Thoracic aorta (tissue), 2 donors: Measurements from ENCODE around the gene KIAA1586. TPM values are rescaled to one million over a fixed set of nuclear protein-coding genes. Genes with fewer than 3 reads are reported as not detected.

Experiments used
- ATAC-seq: fragments of 150-250 bp; one replicate; pipeline ENCODE4 v1.8.0; 2017; ENCODE audit warnings: low read depth; ENCODE audit not compliant: insufficient number of reproducible peaks, low FRiP score
- DNase-seq: peaks from one replicate; pipeline ENCODE4 v3.0.0-alpha.2; 2020; ENCODE audit warnings: low spot score
- H3K27ac ChIP-seq, 2 donors: fragments of 200-600 bp; sonication (generic); 1 replicate in 1 of 2; 2 replicates in 1 of 2; pipeline ENCODE4 v1.5.1; 2016; ENCODE audit warnings: mild to moderate bottlenecking in 2 of 2, moderate library complexity in 2 of 2
- H3K27me3 ChIP-seq: fragments of 200-600 bp; sonication (generic); replicated peaks from 2 replicates; pipeline ENCODE4 v1.6.0; 2016; ENCODE audit warnings: mild to moderate bottlenecking; ENCODE audit not compliant: insufficient read depth
- H3K36me3 ChIP-seq: fragments of 200-600 bp; sonication (generic); one replicate; pipeline ENCODE4 v1.5.1; 2016
- H3K4me1 ChIP-seq, 2 donors: fragments of 200-600 bp; sonication (generic); 1 replicate in 1 of 2; 2 replicates in 1 of 2; pipeline versions ENCODE4 v1.5.1 to v1.6.0; 2016; ENCODE audit warnings: low read depth in 2 of 2, mild to moderate bottlenecking in 1 of 2; ENCODE audit not compliant: control insufficient read depth in 1 of 2
- H3K4me3 ChIP-seq: fragments of 200-600 bp; sonication (generic); 2 replicates; pipeline ENCODE4 v1.5.1; 2016; ENCODE audit warnings: mild to moderate bottlenecking
- H3K9me3 ChIP-seq: fragments of 200-600 bp; sonication (generic); 2 replicates; pipeline ENCODE4 v1.5.1; 2016
- CTCF ChIP-seq: fragments of 200-600 bp; sonication (generic); IDR thresholded peaks from one replicate; pipeline ENCODE4 v1.5.1; 2019; ENCODE audit warnings: antibody characterized with exemption
- total RNA-seq, 2 donors: library from RNA; depleted of rRNA; stranded (reverse); fragments of >200 nt; gene quantifications; one replicate each; pipeline versions ENCODE4 v1.1.0 to v1.2.3, GENCODE V29; 2016

The KIAA1586 gene
- total RNA-seq, 2 donors from 2014 or later = 2.8 to 11.2 TPM

DNA sequence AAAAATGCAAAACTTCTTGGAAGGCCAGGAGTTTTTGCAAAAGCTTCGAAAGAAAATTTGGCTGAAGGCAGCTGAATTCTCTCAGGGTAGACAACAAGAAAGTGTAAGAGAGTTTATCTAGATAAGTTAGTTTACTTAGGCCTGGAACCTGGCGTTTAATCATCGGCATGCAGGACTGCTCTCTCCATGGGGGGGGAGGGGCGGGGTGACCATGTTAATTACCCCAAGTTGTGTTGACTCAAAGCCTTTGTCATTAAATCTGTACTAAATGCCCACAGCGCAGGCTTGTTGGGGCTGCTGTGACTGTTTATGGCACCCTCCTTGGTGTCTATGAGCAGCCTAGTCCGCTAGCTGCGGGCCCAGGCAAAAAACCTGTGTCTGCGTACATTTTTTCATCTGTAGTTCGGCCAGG, 23.4 kb downstream of the KIAA1586 start:
- no peak overlapping the region for H3K4me3 ChIP-seq
- H3K27me3 ChIP-seq = no peaks in the 10 kb centered on the region
- ATAC-seq = no peak
- no peak overlapping the region for H3K27ac ChIP-seq
- no peaks in the 10 kb centered on the region for H3K4me1 ChIP-seq
- peaks cover 5% of the 10 kb centered on the region for H3K36me3 ChIP-seq
- TF ChIP-seq CTCF = no peak
- H3K9me3 ChIP-seq = no peaks in the 10 kb centered on the region
- no peak for DNase-seq

DNA sequence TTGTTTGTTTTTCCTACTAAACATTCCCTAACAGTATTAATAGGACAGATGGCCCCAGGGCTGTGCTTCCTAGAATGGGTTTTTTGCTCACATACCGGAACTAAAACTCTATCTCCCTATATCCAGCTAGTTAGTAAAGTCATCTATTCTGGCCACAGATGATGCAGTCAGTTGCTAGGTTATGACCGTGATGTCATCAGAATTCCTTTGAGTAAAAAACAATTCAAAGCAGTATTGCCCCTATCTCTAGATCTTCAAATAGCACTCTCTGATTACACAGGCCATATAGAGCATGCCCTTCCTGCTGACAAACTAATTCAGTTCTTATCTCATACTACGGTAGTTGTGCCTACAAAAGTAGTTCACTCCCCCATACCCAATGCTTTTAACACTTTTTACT, 25.6 kb downstream of the KIAA1586 start:
- Histone ChIP-seq H3K27ac (no peak overlapping the region), H3K4me1 (no peaks in the 10 kb centered on the region), H3K4me3 (no peak overlapping the region), H3K36me3 (peaks cover 4% of the 10 kb centered on the region), H3K27me3 (no peaks in the 10 kb centered on the region), H3K9me3 (no peaks in the 10 kb centered on the region)
- DNase-seq (no peak), ATAC-seq (no peak)
- no peak for TF ChIP-seq CTCF

GRCh38 chr6:57074383-57074782, 27.9 kb downstream of the KIAA1586 start:
- no peak for ATAC-seq
- Histone ChIP-seq H3K36me3 (no peaks in the 10 kb centered on the region), H3K4me1 (no peaks in the 10 kb centered on the region), H3K27me3 (no peaks in the 10 kb centered on the region), H3K9me3 (no peaks in the 10 kb centered on the region), H3K4me3 (no peak overlapping the region), H3K27ac (no peak overlapping the region)
- no peak for DNase-seq
- TF ChIP-seq CTCF = no peak

DNA sequence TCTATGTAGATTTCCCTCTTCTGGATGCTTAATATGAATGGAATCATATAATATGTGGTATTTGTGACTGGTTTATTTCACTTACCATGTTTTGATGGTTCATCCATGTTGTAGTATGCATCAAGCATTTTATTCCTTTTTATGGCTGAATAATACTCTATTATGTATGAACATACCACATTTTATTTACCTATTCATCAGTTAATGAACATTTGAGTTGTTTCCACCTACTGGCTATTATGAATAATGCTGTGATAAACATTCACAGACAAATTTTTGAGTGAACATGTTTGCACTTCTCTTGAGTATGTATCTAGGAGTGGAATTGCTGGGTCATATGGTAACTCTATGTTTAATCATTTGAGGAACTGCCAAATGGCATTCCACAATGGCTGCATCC, 28.6 kb downstream of the KIAA1586 start:
- H3K9me3 ChIP-seq = no peaks in the 10 kb centered on the region
- DNase-seq (no peak), ATAC-seq (no peak)
- no peaks in the 10 kb centered on the region for H3K4me1 ChIP-seq
- H3K27me3 ChIP-seq = no peaks in the 10 kb centered on the region
- H3K4me3 ChIP-seq = no peak overlapping the region
- no peak overlapping the region for H3K27ac ChIP-seq
- no peaks in the 10 kb centered on the region for H3K36me3 ChIP-seq
- TF ChIP-seq CTCF = no peak

DNA sequence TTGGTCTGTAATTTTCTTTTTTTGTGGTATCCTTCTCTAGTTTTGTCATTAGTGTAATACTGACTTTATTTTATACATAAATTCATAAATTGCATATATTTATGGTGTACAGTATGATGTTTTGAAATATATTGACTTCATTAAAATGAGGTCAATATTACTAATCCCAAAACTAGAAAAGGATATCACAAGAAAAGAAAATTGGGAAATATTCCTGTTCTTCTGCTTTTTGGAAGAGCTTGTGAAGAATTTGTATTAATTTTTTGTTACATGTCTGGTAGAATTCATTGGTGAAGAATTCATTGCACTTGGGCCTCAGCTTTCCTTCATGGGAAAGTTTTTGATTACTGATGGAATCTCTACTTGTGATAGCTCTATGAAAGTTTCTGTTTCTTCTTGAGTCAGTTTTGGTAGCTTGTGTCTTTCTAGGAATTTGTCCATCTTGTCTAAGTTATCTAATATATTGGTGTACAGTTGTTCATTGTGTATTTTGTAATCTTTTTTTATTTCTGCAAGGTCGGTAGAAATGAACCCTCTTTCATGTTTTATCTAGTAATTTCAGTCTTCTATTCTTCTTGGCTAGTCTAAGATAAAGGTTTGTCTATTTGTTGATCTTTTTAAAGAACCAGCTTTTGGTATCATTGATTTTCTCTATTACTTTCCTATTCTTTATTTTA, 32.2 kb downstream of the KIAA1586 start:
- DNase-seq (no peak), ATAC-seq (no peak)
- no peak for TF ChIP-seq CTCF
- no peaks in the 10 kb centered on the region for H3K27me3 ChIP-seq
- H3K9me3 ChIP-seq = no peaks in the 10 kb centered on the region
- H3K36me3 ChIP-seq = no peaks in the 10 kb centered on the region
- H3K4me1 ChIP-seq = no peaks in the 10 kb centered on the region
- H3K27ac ChIP-seq = no peak overlapping the region
- H3K4me3 ChIP-seq = no peak overlapping the region
